Measurements from ENCODE around the gene TIGD4. TPM values are rescaled to one million over a fixed set of nuclear protein-coding genes. Genes with fewer than 3 reads are reported as not detected.

TIGD4 gene
- total RNA-seq, 1 experiment from 2014 or later, result 0.33 TPM

DNA sequence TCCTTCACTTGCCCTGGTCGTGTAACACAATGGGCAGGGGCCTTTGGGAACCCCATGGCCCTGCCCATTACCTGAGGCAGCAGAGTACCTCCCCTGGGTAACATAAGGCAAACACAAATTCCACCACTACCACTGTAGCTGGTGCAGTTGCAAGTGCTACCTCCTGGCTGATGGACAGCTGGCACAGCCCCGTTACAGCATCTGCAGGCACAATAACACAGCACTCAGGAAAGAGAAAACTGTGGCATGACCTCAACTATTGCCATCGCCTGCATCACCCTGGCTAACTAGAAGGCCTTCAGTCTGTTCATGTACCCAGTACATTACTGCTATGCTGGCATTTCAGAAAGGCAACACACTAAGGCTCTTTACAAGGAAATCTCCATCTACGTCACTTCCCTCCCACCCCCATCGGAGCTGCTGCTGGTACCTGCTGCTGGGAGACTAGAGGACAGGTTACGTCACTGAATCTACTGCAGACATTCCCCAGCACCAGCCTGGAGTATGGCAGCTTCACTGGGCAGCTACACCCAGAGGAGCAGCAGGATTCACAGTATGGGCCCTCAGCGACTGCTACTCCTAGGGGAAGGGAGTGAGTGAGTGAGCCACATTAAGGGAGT lies 39.6 kb upstream of the TIGD4 start:
- no peaks in the 10 kb centered on the region for H3K9me3 ChIP-seq (ENCODE audit: control insufficient read depth, insufficient read depth, low read depth, low read length)
- TF ChIP-seq, protein P1, sequence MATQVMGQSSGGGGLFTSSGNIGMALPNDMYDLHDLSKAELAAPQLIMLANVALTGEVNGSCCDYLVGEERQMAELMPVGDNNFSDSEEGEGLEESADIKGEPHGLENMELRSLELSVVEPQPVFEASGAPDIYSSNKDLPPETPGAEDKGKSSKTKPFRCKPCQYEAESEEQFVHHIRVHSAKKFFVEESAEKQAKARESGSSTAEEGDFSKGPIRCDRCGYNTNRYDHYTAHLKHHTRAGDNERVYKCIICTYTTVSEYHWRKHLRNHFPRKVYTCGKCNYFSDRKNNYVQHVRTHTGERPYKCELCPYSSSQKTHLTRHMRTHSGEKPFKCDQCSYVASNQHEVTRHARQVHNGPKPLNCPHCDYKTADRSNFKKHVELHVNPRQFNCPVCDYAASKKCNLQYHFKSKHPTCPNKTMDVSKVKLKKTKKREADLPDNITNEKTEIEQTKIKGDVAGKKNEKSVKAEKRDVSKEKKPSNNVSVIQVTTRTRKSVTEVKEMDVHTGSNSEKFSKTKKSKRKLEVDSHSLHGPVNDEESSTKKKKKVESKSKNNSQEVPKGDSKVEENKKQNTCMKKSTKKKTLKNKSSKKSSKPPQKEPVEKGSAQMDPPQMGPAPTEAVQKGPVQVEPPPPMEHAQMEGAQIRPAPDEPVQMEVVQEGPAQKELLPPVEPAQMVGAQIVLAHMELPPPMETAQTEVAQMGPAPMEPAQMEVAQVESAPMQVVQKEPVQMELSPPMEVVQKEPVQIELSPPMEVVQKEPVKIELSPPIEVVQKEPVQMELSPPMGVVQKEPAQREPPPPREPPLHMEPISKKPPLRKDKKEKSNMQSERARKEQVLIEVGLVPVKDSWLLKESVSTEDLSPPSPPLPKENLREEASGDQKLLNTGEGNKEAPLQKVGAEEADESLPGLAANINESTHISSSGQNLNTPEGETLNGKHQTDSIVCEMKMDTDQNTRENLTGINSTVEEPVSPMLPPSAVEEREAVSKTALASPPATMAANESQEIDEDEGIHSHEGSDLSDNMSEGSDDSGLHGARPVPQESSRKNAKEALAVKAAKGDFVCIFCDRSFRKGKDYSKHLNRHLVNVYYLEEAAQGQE (IDR thresholded peaks at IDR 0.05; ENCODE audit: insufficient read depth in 1 of 2, low read depth in 2 of 2, low read length in 1 of 2), result no peak
- no peak for TF ChIP-seq TCF7L2 (IDR thresholded peaks at IDR 0.05; ENCODE audit: low read depth, low read length)
- TF ChIP-seq, protein P2, sequence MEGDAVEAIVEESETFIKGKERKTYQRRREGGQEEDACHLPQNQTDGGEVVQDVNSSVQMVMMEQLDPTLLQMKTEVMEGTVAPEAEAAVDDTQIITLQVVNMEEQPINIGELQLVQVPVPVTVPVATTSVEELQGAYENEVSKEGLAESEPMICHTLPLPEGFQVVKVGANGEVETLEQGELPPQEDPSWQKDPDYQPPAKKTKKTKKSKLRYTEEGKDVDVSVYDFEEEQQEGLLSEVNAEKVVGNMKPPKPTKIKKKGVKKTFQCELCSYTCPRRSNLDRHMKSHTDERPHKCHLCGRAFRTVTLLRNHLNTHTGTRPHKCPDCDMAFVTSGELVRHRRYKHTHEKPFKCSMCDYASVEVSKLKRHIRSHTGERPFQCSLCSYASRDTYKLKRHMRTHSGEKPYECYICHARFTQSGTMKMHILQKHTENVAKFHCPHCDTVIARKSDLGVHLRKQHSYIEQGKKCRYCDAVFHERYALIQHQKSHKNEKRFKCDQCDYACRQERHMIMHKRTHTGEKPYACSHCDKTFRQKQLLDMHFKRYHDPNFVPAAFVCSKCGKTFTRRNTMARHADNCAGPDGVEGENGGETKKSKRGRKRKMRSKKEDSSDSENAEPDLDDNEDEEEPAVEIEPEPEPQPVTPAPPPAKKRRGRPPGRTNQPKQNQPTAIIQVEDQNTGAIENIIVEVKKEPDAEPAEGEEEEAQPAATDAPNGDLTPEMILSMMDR (IDR thresholded peaks at IDR 0.05), result no peak
- no peak for TF ChIP-seq POLR2AphosphoS5 (IDR thresholded peaks at IDR 0.05; ENCODE audit: low read depth, low read length)
- no peak for TF ChIP-seq SIN3A (IDR thresholded peaks at IDR 0.05; ENCODE audit: borderline replicate concordance, insufficient read depth, low read depth, low read length)
- no peak overlapping the region for H3K4me3 ChIP-seq (ENCODE audit: low read depth in 2 of 2, low read length in 2 of 2)
- DNase-seq (ENCODE audit: low read depth, low spot score) (no peak), ATAC-seq (no peak)
- intact Hi-C loops (cut with micrococcal nuclease; ENCODE audit: unreplicated experiment), result no loop called here
- no peaks in the 10 kb centered on the region for H3K27me3 ChIP-seq (ENCODE audit: control insufficient read depth, insufficient read depth, low read length)
- no peaks in the 10 kb centered on the region for H3K36me3 ChIP-seq (ENCODE audit: control insufficient read depth, insufficient read depth, low read length)
- POLR2A ChIA-PET, result no interaction called here
- BruUV-seq (replicated peaks), result no TSS peak
- CTCF ChIA-PET, result no interaction called here
- H3K27ac ChIP-seq (ENCODE audit: low read length), result no peak overlapping the region
- in situ Hi-C loops (cut with HindIII; ENCODE audit: low pct_unique_long_range_greater_than_20kb, low sequenced_read_pairs), result no loop called here
- no peaks in the 10 kb centered on the region for H3K4me1 ChIP-seq (ENCODE audit: control insufficient read depth, insufficient read depth, low read length)

DNA sequence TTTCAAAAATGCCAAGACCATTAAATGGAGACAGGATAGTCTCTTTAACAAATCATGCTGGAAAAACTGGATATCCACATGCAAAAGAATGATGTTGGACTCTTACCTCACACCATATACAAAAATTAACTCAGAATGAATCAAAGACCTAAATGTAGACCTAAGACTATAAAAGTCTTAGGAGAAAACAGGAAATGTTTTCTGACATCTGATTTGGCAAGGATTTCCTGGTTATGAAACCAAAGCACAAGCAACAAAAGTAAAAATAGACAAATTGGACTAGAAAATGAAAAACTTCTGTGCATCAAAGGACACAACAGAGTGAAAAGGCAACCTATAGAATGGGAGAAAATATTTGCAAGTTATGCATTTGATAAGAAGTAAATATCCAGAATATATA lies 37.8 kb upstream of the TIGD4 start:
- BruUV-seq (replicated peaks), result no TSS peak
- intact Hi-C loops (cut with micrococcal nuclease; ENCODE audit: unreplicated experiment), result no loop called here
- CTCF ChIA-PET, result no interaction called here
- H3K27ac ChIP-seq (ENCODE audit: low read length), result no peak overlapping the region
- H3K4me1 ChIP-seq (ENCODE audit: control insufficient read depth, insufficient read depth, low read length), result no peaks in the 10 kb centered on the region
- H3K4me3 ChIP-seq (ENCODE audit: low read depth in 2 of 2, low read length in 2 of 2), result no peak overlapping the region
- H3K9me3 ChIP-seq (ENCODE audit: control insufficient read depth, insufficient read depth, low read depth, low read length), result no peaks in the 10 kb centered on the region
- no peaks in the 10 kb centered on the region; the same call in 1 of the 2 replicates for H3K36me3 ChIP-seq (ENCODE audit: control insufficient read depth, insufficient read depth, low read length)
- H3K27me3 ChIP-seq (ENCODE audit: control insufficient read depth, insufficient read depth, low read length), result no peaks in the 10 kb centered on the region
- TF ChIP-seq TCF7L2 (IDR thresholded peaks at IDR 0.05; ENCODE audit: low read depth, low read length), result no peak
- TF ChIP-seq POLR2AphosphoS5 (IDR thresholded peaks at IDR 0.05; ENCODE audit: low read depth, low read length), result no peak
- TF ChIP-seq SIN3A (IDR thresholded peaks at IDR 0.05; ENCODE audit: borderline replicate concordance, insufficient read depth, low read depth, low read length), result no peak
- TF ChIP-seq, protein P1 (IDR thresholded peaks at IDR 0.05; ENCODE audit: insufficient read depth in 1 of 2, low read depth in 2 of 2, low read length in 1 of 2), result no peak
- TF ChIP-seq, protein P2 (IDR thresholded peaks at IDR 0.05), result no peak
- ATAC-seq (no peak), DNase-seq (ENCODE audit: low read depth, low spot score) (no peak)
- POLR2A ChIA-PET, result interaction anchor here (0.6 kb wide), 1 partner anchor 709 kb away, joined by 4 read pairs; no protein-coding TSS in a partner anchor
- in situ Hi-C loops (cut with HindIII; ENCODE audit: low pct_unique_long_range_greater_than_20kb, low sequenced_read_pairs), result no loop called here
